ENCODE data around the gene YIF1A.

Gene YIF1A

GRCh38 chr11:66334605-66335442 is 45.9 kb upstream of the YIF1A start:
- TF ChIP-seq POLR2A (IDR thresholded peaks at IDR 0.05; ENCODE audit: extremely low read depth, insufficient read length) (peak; percentile 13), MAX (IDR thresholded peaks at IDR 0.05; ENCODE audit: low read depth, low read length) (0 out of 2 replicates have a peak, but pooled peaks have one; percentile 26), MYC (IDR thresholded peaks at IDR 0.05; ENCODE audit: low read depth, low read length) (peak; percentile 54), CTCF (IDR thresholded peaks at IDR 0.05; ENCODE audit: low read depth, low read length) (no peak)
- DNase-seq (ENCODE audit: low read depth), result peak; percentile 92
- H3K4me3 ChIP-seq (ENCODE audit: low read depth, low read length), result peak overlapping the region; percentile 78

GRCh38 chr11:66333896-66334604 is 45.1 kb upstream of the YIF1A start:
- no peak for DNase-seq (ENCODE audit: low read depth)
- TF ChIP-seq POLR2A (IDR thresholded peaks at IDR 0.05; ENCODE audit: extremely low read depth, insufficient read length) (no peak), MAX (IDR thresholded peaks at IDR 0.05; ENCODE audit: low read depth, low read length) (no peak), MYC (IDR thresholded peaks at IDR 0.05; ENCODE audit: low read depth, low read length) (no peak), CTCF (IDR thresholded peaks at IDR 0.05; ENCODE audit: low read depth, low read length) (no peak)
- H3K4me3 ChIP-seq (ENCODE audit: low read depth, low read length), result no peak overlapping the region

GRCh38 chr11:66333220-66333877 is 44.4 kb upstream of the YIF1A start:
- no peak for DNase-seq (ENCODE audit: low read depth)
- no peak overlapping the region for H3K4me3 ChIP-seq (ENCODE audit: low read depth, low read length)
- TF ChIP-seq CTCF (IDR thresholded peaks at IDR 0.05; ENCODE audit: low read depth, low read length) (no peak), MAX (IDR thresholded peaks at IDR 0.05; ENCODE audit: low read depth, low read length) (no peak), MYC (IDR thresholded peaks at IDR 0.05; ENCODE audit: low read depth, low read length) (no peak), POLR2A (IDR thresholded peaks at IDR 0.05; ENCODE audit: extremely low read depth, insufficient read length) (no peak)

- H3K4me3 ChIP-seq (ENCODE audit: low read depth, low read length), result no peak overlapping the region
- DNase-seq (ENCODE audit: low read depth), result no peak
- TF ChIP-seq CTCF (IDR thresholded peaks at IDR 0.05; ENCODE audit: low read depth, low read length), result no peak
- TF ChIP-seq MYC (IDR thresholded peaks at IDR 0.05; ENCODE audit: low read depth, low read length), result no peak
- no peak for TF ChIP-seq POLR2A (IDR thresholded peaks at IDR 0.05; ENCODE audit: extremely low read depth, insufficient read length)
- no peak for TF ChIP-seq MAX (IDR thresholded peaks at IDR 0.05; ENCODE audit: low read depth, low read length)
These were observed 43.7 kb upstream of the YIF1A start for GRCh38 chr11:66332371-66333219.
